ENCODE measurements around the gene FPGS.
"Not testable (repeated sequence)": the region's sequence is repeated elsewhere in the genome, so short reads cannot be mapped to it uniquely, and the experiment has no call there.

FPGS gene

DNA sequence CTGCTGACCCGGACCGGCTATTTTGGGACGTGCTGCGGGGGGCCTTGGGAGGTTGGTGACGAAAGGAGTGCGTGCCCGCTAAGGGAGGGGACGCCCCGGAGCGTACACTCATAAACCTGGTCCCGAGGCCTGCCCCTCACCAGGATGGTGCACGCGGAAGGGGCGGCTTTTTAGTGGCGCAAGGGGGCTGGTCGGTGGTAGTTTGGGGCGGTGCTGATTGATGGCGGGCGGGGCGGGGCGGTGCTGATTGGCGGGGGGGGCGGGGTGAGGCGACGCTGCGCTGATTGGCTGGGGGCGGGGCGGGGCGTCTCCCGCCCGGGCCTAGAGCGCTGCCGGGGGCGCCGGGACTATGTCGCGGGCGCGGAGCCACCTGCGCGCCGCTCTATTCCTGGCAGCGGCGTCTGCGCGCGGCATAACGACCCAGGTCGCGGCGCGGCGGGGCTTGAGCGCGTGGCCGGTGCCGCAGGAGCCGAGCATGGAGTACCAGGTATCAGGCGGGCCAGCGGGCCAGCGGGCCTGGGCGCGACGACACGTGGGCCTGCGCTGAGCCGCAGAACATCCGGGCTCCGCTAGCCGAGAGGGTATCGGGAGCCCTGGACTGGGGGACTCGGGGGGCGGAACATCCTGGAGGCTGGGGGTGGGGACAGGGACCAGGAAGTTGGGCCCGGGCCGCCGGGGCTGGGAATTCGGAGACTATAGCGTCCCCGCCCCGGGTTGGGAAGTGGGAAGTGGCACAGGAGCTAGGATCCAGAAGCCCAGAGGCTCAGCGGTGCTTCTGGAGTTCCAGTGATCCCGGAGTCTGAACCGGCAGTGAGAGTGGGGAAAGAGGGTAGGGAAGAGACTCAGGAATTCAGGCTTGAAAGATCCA is at the start of gene FPGS:
Gene FPGS, plus strand, starts transcription at position 307 of the 868 bp plus-strand sequence. Its CDS starts 43 bp downstream, at position 350.
- peak; percentile 78 for DNase-seq (ENCODE audit: low read depth)

GRCh38 chr9:127753148-127753547 is 49.5 kb upstream of the FPGS start:
- no peak for DNase-seq (ENCODE audit: low read depth)

DNA sequence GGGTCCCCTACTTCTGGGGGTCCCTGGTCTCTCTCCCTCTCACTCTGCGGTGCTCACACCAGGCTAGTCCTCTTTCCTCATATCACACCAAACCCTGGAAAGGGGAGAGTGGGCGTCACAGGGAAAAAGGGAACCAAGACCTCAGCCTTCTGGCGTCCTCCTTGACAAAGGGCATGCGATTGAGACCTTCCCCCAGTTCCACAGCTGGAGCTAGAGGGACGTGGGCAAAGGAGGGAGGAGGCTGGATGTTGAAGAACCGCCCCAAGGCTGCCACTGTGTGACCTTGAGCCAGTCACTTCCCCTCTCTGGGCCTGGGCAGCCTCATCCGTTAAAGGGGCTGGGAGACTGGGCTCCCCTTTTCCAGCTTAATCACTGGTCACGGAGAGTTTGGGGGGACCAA is 49.1 kb upstream of the FPGS start:
- DNase-seq (ENCODE audit: low read depth), result no peak

DNA sequence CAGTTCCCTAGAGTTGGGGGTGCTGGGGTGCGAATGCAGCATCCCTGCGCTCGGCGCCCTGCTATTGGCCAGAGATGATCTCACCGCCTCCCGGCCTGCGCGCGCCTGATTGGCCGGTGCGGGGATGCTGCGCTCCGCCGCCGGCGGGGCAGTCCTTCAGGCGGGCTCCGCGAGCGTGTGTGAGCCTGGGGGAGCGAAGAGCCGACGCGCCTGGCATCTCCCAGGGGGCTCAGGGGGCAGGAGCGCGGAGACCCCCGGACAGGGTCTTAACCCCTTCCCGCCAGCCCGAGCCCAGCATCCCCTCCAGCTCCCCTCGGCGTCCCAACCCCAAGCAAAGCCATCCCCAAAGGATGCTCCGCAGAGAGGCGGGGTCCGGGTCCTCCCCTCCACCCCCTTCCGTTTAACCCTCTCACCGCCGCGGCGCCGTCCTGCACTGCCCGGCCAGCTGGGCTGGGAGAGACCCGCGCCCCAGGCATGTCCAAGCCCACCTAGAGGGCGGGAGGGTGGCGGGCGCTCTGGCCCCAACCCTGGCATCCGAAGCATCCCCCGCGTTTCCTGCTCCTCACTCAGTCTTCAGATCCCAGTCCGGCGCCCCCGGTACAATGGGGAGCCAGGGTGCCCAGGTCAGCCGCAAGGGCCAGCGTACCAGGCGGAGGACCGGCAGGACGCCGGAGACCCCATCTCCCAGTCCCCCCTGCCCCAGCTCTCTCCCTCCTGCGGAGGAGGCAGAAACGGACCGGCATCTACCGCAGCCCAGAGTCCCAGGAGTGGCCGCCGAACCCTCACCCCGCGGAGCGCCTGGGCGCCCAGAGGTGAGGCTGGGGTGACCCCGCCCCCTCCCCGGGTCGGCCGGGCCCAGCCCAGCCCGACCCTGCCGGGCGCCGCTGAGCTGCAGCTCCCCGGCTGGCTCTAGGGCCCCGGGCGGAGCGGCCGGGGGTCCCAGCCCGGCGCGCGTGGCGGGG is 48.3 kb upstream of the FPGS start:
- DNase-seq (ENCODE audit: low read depth), result no peak

DNA sequence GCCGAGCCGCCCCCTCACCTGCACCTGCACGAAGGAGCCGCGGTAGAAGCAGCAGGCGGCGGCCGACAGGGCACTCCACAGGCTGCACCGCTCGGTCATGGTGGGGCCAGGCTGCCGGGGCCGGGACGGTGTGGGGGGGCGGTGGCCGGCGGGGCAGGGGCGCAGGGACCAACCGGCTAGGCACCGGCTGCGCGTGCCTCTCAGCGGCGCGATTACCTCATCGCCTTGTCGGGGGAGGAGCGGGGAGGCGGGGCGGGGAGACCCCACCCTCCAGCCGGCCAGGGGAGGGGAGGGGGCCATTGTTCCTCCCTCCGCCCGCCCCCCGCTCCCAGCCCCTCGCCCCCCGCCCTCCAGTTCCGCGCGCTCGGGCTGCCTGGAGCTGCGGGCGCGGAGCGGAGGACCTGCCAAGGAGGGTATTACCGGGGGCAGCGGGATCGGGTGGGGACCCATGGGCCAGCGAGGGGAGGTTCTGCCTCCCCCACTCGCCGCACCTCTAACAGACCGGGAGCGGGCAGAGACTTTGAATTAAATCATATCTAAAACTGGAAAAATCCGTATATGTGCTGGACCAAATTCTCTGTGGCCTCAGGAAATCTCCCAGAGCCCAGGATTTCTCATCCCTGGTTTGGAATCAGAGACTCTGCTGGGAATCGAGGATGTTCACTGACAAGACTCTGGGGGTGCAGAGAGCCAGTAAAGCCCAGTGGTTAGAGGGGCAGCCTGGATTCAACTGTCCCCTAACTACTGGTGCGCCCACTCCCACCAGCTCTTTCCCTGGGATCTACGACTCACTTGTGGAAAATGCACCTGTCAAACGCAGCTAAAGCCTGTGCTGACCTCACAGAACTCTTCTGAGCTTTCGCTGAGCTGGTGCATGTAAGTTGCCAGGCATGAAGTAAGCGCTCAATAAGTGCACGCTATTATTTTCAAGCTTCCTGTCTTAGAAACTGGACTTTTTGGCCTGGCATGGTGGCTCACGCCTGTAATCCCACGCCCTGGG is 47.3 kb upstream of the FPGS start:
- no peak for DNase-seq (ENCODE audit: low read depth)

DNA sequence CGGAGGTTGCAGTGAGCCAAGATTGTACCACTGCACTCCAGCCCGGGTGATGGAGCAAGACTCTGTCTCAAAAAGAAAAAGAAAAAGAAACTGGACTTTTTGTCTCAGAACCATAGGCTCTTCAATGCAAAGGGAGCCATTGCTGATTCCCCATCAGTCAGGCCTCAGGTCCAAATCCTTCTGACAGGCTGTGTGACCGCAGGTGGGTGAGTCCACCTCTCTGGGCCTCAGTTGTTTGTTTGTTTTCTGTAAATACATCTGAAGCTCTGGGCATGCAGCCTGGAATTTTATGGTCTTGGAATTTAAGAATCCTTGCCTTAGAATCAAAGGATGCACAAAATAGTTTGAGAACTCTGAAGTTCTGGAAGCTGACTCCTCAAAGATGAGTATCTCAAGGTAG is 46.4 kb upstream of the FPGS start:
- DNase-seq (ENCODE audit: low read depth), result no peak

GRCh38 chr9:127756776-127757175 is 45.9 kb upstream of the FPGS start:
- DNase-seq (ENCODE audit: low read depth), result not testable (repeated sequence)

DNA sequence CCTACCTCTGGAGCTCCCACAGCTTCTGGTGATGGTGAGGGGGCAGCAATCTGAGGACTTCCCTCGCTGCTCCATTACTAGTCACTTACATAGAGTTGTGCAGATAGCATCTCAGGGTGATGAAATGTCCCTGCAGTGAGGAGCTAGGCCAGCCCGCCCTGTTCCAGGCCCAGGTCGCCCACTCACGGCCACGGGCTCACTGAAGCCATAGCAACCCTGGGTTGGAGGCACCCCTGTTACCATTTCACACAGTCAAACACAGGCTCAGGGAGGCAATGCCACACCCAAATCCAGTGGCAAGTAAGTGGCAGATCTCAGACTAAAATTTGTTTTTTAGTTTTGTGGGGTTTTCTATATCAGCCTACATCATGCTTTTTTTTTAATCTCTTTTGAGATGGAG is 43.8 kb upstream of the FPGS start:
- DNase-seq (ENCODE audit: low read depth), result no peak

DNA sequence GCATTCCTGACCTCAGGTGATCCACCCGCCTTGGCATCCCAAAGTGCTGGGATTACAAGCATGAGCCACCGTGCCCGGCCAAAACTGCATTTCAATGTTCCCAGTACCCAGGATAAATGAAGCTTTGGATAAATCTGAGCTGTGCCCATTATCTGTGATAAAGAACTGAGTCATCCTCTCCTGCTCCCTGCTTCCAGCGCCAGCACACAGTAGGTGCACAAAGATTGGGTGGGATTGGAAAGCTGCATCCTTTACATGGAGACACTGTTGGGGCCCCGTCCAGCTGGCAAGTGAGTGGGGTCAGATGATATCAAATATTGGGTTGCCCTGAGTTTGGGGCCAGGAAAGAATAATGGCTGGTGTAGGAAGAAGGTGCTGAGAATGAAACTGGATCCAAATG is 41.6 kb upstream of the FPGS start:
- no peak for DNase-seq (ENCODE audit: low read depth)

- DNase-seq (ENCODE audit: low read depth), result no peak
Observed at GRCh38 chr9:127761491-127761956, 41.2 kb upstream of the FPGS start.

- no peak for DNase-seq (ENCODE audit: low read depth)
Observed at GRCh38 chr9:127762111-127762676, 40.5 kb upstream of the FPGS start.

- no peak for DNase-seq (ENCODE audit: low read depth)
Observed at GRCh38 chr9:127763918-127764384, 38.7 kb upstream of the FPGS start.

DNA sequence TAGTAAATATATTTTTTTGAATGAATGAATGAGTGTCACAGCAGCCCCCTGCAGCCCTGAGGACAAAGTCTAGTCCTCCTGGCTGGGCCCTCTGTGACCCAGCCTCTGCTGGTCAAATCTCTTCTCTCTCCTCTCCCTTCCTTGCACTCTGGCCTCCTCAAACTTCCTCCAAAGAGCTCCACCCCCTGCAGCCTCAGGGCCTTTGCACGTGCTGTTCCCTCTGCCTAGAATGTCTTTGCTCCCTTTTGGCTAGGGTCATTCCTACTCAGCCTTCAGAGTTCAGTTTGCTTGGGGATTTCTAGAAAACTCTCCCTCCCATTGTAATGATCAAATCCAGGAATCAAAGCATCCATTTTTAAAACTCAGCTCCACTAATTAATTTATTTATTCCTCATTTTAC is 37.3 kb upstream of the FPGS start:
- DNase-seq (ENCODE audit: low read depth), result no peak

DNA sequence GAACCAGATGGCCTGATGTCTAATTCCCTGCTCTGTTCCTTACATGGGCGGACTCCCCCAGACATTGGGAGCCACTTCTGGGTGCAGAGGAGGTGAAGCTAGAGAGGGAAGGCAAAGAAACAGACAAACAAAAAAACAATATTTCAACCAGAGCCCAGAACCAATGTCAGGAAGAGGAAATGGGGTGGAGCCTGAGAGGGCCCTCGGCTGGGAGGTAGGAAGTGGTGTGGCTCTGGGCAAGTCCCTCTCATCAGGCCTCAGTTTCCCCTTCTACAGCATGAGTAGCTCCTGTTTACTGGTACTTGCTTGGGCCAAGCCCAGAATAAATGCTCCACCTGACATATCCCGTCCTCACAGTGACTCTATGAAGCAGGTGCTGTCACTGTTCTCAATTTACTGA is 35.3 kb upstream of the FPGS start:
- no peak for DNase-seq (ENCODE audit: low read depth)

- no peak for DNase-seq (ENCODE audit: low read depth)
Observed at GRCh38 chr9:127767909-127768331, 34.8 kb upstream of the FPGS start.

DNA sequence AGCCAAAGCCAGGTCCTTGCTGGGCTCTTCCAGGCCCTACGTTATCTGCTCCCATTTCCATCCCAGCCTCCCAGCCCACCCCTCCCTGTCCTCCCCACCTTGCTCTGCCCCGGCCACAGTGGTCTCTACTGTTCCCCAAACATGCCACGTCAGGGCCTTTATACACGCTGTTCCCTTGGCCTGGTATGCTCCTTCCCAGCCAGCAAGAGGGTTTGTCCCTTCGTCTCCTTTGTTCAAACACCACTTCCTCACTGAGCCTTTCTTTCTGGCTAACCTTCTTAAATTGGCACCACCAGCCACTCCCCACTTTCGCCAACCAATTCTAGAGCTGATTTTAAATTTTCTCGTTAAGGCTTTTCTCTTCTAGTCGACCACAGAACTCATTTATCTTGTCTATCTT is 34.0 kb upstream of the FPGS start:
- DNase-seq (ENCODE audit: low read depth), result no peak

DNA sequence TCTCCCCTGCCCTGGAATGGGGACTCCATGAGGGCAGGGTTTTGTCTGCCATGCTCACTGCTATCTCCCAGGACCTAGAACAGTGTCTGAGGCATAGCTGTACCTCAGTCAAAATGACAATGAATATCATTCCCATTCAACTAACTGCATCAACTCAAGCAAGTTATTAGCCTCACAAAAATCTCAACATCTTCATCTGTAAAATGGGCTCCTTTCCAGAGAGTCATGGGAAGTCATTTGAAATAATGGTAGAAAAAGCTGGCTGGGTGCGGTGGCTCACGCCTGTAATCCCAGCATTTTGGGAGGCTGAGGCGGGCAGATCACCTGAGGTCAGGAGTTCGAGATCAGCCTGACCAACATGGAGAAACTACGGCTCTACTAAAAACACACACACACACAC is 33.6 kb upstream of the FPGS start:
- no peak for DNase-seq (ENCODE audit: low read depth)

DNA sequence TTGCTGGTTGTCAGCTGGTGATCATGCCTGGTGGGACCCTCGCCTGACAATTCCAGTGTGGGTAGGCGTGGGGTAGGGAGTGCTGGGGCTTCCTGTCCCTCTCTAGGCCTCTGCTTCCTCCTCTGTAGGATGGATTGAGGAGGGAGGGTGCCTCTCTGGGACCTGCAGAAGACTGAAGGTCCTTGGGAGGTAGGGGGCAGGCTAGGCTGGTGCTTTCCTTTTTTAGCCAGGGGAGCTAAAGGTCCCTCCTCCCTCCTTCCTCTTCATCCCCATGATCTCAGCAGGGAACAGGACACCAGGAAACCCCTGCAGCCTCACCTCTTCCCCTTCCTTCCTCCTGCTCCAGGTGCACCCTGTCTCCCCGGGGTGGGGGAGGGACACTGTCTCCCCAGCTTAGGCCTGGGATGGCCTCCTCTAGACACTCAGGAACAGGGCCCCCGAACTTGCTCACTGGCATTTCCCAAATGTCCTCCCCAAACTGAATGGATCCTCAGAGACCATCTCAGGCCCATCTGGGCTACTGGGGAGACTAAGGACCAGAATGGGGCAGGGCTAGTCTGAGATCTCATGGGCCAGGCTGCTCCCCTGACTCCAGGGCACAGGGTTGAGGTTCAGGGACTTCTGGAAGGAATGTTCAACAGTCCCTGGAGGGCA is 32.6 kb upstream of the FPGS start:
- no peak for DNase-seq (ENCODE audit: low read depth)

- DNase-seq (ENCODE audit: low read depth), result no peak
Observed at GRCh38 chr9:127770583-127770904, 32.1 kb upstream of the FPGS start.

DNA sequence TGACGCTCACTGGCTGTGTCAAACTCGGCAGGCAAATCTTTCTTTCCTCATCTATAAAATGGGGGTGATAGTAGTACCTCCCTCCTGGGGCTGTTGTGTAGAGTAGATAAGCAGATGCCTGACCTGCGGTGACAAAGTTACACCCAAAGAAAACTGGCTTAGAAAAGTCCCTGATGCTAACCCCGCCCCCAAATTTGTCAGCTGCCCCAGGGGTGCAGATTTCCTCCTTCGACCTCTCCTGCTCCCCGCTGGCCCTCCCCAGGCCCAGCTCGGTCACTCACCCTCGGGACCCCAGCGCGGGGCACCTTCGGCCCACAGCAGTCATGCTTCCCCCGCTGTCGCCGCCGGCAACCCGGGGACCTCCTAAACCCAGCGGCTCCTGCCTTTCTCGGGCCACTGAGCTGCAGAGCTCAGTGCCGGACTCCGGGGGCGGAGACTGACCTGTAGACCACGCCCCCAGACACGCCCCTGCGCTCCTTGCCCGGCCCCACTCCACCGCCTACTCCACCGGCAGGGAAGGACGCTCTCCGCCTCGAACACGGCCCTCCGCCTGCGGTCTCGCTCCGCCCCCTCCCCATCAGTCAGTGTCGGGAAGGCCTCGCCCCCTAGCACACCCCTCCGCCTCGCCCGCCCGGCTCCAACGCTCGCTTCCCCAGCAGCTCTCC is 31.6 kb upstream of the FPGS start:
- DNase-seq (ENCODE audit: low read depth), result peak; percentile 91

Data from T-helper 22 cell (primary cell).